LHCN-M2 (cell line): ENCODE measurements around the gene MYO1A. TPM values are rescaled to one million over a fixed set of nuclear protein-coding genes. Genes with fewer than 3 reads are reported as not detected.

Experiments used
- total RNA-seq: library from RNA; depleted of rRNA; stranded (reverse); fragments of >200 nt; gene quantifications from 2 replicates; pipeline ENCODE4 v1.2.3, GENCODE V29; 2014; rRNA removed

The MYO1A gene
- total RNA-seq, 1 experiment from 2014 or later: 0.06 TPM

Other genes starting within 250 kb of the MYO1A start
- not detected in 2 replicates for gene SDR9C7, start 115.7 kb downstream of the MYO1A start, total RNA-seq
- not detected in 2 replicates for gene RDH16, start 92.5 kb downstream of the MYO1A start, total RNA-seq
- 3.9 and 4.9 TPM in 2 replicates for gene ZBTB39, start 43.6 kb downstream of the MYO1A start, total RNA-seq
- 1.5 TPM in 2 replicates for gene TAC3, start 33.6 kb downstream of the MYO1A start, total RNA-seq
- 29.3 and 37.3 TPM in 2 replicates for gene NEMP1, start 28.7 kb upstream of the MYO1A start, total RNA-seq
- gene NAB2, start 39.0 kb upstream of the MYO1A start, total RNA-seq: 53.8 and 55.9 TPM in 2 replicates
- gene STAT6, start 61.2 kb upstream of the MYO1A start, total RNA-seq: 82.6 and 89.3 TPM in 2 replicates
- gene LRP1, start 78.4 kb upstream of the MYO1A start, total RNA-seq: 89.0 and 99.6 TPM in 2 replicates
- gene LRP1-AS, start 97.5 kb upstream of the MYO1A start, total RNA-seq: not detected in 2 replicates
- 1.2 and 1.4 TPM in 2 replicates for gene NXPH4, start 166.7 kb upstream of the MYO1A start, total RNA-seq
- 143 and 171 TPM in 2 replicates for gene SHMT2, start 179.6 kb upstream of the MYO1A start, total RNA-seq
- 10.0 and 29.8 TPM in 2 replicates for gene STAC3, start 201.1 kb upstream of the MYO1A start, total RNA-seq